ENCODE data around the gene RNF125.

Gene RNF125

GRCh38 chr18:32092422-32093101, 73.9 kb downstream of the RNF125 start (continued):
- TF ChIP-seq, protein P1, sequence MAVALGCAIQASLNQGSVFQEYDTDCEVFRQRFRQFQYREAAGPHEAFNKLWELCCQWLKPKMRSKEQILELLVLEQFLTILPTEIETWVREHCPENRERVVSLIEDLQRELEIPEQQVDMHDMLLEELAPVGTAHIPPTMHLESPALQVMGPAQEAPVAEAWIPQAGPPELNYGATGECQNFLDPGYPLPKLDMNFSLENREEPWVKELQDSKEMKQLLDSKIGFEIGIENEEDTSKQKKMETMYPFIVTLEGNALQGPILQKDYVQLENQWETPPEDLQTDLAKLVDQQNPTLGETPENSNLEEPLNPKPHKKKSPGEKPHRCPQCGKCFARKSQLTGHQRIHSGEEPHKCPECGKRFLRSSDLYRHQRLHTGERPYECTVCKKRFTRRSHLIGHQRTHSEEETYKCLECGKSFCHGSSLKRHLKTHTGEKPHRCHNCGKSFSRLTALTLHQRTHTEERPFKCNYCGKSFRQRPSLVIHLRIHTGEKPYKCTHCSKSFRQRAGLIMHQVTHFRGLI (tag by site-specific recombination; IDR thresholded peaks at IDR 0.05): no peak
- no peak for TF ChIP-seq ZNF433 (tag by site-specific recombination; IDR thresholded peaks at IDR 0.05; ENCODE audit: low read depth)
- no peak for TF ChIP-seq ZFP3 (tag by site-specific recombination; IDR thresholded peaks at IDR 0.05; ENCODE audit: low read depth)
- TF ChIP-seq ZBTB21 (tag by site-specific recombination; IDR thresholded peaks at IDR 0.05): no peak
- TF ChIP-seq ZNF580 (tag by site-specific recombination; IDR thresholded peaks at IDR 0.05): peak; percentile 33; the same call in 1 of the 2 replicates
- TF ChIP-seq ZNF37A (tag by site-specific recombination; IDR thresholded peaks at IDR 0.05): no peak
- peak; percentile 36; the same call in 1 of the 2 replicates for TF ChIP-seq PRDM4 (tag by site-specific recombination; IDR thresholded peaks at IDR 0.05)
- peak; percentile 41; the same call in 1 of the 2 replicates for TF ChIP-seq ZNF10 (tag by site-specific recombination; IDR thresholded peaks at IDR 0.05)
- TF ChIP-seq ZNF112 (tag by site-specific recombination; IDR thresholded peaks at IDR 0.05): no peak
- peak; percentile 97 for TF ChIP-seq KLF9 (tag by site-specific recombination; IDR thresholded peaks at IDR 0.05; ENCODE audit: low read depth)
- TF ChIP-seq ZNF792 (tag by site-specific recombination; IDR thresholded peaks at IDR 0.05): peak; percentile 70; the same call in 1 of the 2 replicates
- no peak for TF ChIP-seq ZFP69B (tag by site-specific recombination; IDR thresholded peaks at IDR 0.05)
- TF ChIP-seq ZNF610 (tag by site-specific recombination; IDR thresholded peaks at IDR 0.05; ENCODE audit: borderline replicate concordance): peak; percentile 37; the same call in 1 of the 2 replicates
- no peak for TF ChIP-seq ZNF548 (tag by site-specific recombination; IDR thresholded peaks at IDR 0.05)
- TF ChIP-seq REPIN1 (tag by site-specific recombination; IDR thresholded peaks at IDR 0.05; ENCODE audit: low read depth): no peak
- 0 out of 2 replicates have a peak, but pooled peaks have one; percentile 15 for TF ChIP-seq WT1 (tag by site-specific recombination; IDR thresholded peaks at IDR 0.05)
- TF ChIP-seq MYNN (tag by site-specific recombination; IDR thresholded peaks at IDR 0.05; ENCODE audit: borderline replicate concordance): no peak
- no peak for TF ChIP-seq ZNF692 (tag by site-specific recombination; IDR thresholded peaks at IDR 0.05)
- no peak for TF ChIP-seq ZNF423 (tag by site-specific recombination; IDR thresholded peaks at IDR 0.05)
- TF ChIP-seq ZNF114 (tag by site-specific recombination; IDR thresholded peaks at IDR 0.05): no peak
- no peak for TF ChIP-seq FEZF1 (tag by site-specific recombination; IDR thresholded peaks at IDR 0.05)
- TF ChIP-seq ZNF571 (tag by site-specific recombination; IDR thresholded peaks at IDR 0.05): no peak
- TF ChIP-seq ZNF211 (tag by site-specific recombination; IDR thresholded peaks at IDR 0.05; ENCODE audit: low read depth): no peak
- no peak for TF ChIP-seq ZFP41 (tag by site-specific recombination; IDR thresholded peaks at IDR 0.05; ENCODE audit: borderline replicate concordance)
- no peak for TF ChIP-seq ZNF48 (tag by site-specific recombination; IDR thresholded peaks at IDR 0.05)
- TF ChIP-seq ZNF248 (tag by site-specific recombination; IDR thresholded peaks at IDR 0.05): no peak
- TF ChIP-seq MZF1 (tag by site-specific recombination; IDR thresholded peaks at IDR 0.05; ENCODE audit: borderline replicate concordance): peak; percentile 82
- TF ChIP-seq ZBTB8A (tag by site-specific recombination; IDR thresholded peaks at IDR 0.05): no peak
- no peak for TF ChIP-seq ZNF157 (tag by site-specific recombination; IDR thresholded peaks at IDR 0.05)
- no peak; the same call in 1 of the 2 replicates for TF ChIP-seq ZBTB11 (tag by site-specific recombination; conservative IDR thresholded peaks at IDR 0.05; ENCODE audit: low read depth)
- TF ChIP-seq ZBTB17 (tag by site-specific recombination; IDR thresholded peaks at IDR 0.05): no peak
- no peak for TF ChIP-seq ZNF623 (tag by site-specific recombination; IDR thresholded peaks at IDR 0.05)

Measured in HEK293 (cell line).